RWPE2 (cell line): Measurements from ENCODE around the gene CWC25.

Experiments used
- ATAC-seq: fragments of 200-7000 bp; cut with Tn5 transposase; 3 replicates; pipeline ENCODE4 v1.9.1; 2021; ENCODE audit warnings: low read depth
- DNase-seq: peaks from one replicate; pipeline ENCODE4 v3.0.0-alpha.2; 2020; ENCODE audit warnings: low spot score
- H3K27ac ChIP-seq: fragments of 450-650 bp; 2 replicates; pipeline ENCODE4 v1.5.1; 2017; ENCODE audit warnings: mild to moderate bottlenecking; ENCODE audit not compliant: poor library complexity, severe bottlenecking
- H3K27me3 ChIP-seq: fragments of 250-450 bp; sonication (Bioruptor Pico); 2 replicates; pipeline ENCODE4 v1.5.1; 2021; ENCODE audit warnings: mild to moderate bottlenecking, moderate library complexity; ENCODE audit not compliant: insufficient read depth, poor library complexity, severe bottlenecking
- H3K36me3 ChIP-seq: fragments of 250-450 bp; sonication (Bioruptor Pico); 2 replicates; pipeline ENCODE4 v1.5.1; 2020; ENCODE audit warnings: low read depth, mild to moderate bottlenecking, moderate library complexity
- H3K4me1 ChIP-seq: fragments of 250-450 bp; sonication (Bioruptor Pico); 2 replicates; pipeline ENCODE4 v1.5.1; 2021; ENCODE audit warnings: mild to moderate bottlenecking, moderate library complexity; ENCODE audit not compliant: insufficient read depth, poor library complexity, severe bottlenecking
- H3K4me3 ChIP-seq: fragments of 250-450 bp; sonication (Bioruptor Pico); 2 replicates; pipeline ENCODE4 v1.5.1; 2021; ENCODE audit warnings: mild to moderate bottlenecking, moderate library complexity; ENCODE audit not compliant: severe bottlenecking
- H3K9me3 ChIP-seq: fragments of 250-450 bp; sonication (Bioruptor Pico); 2 replicates; pipeline ENCODE4 v1.5.1; 2021; ENCODE audit warnings: mild to moderate bottlenecking, moderate library complexity; ENCODE audit not compliant: severe bottlenecking
- TF ChIP-seq, protein P1 (sequence below): fragments of 450-650 bp; IDR thresholded peaks from one replicate; pipeline ENCODE4 v1.5.1; 2017; ENCODE audit warnings: mild to moderate bottlenecking, moderate library complexity; ENCODE audit not compliant: poor library complexity, severe bottlenecking

Gene CWC25

DNA sequence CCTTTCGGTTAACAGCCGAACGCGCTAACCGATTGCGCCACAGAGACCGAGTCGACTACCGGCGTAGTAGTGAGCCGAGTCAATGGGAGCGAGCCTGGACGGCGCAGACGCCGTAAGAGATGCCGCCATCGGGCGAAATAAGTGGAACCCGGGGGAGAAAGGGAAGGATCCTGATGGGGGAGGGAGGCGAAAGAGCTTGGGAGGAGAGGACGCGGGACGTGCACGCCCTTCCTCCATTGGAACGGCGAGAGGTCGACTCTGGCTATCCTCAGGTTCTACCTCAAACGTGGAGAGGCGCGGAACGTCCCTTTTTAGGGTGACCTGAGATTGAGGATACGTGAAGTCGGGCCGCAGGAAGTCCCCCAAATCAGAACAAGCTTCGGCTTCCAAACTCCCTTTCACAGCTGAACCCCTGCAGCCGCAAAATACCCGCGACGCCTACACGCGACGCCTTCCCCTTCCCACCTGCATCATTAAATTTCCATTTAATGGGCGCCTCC lies 73.3 kb downstream of the CWC25 start:
- peaks cover 31% of the 10 kb centered on the region for H3K36me3 ChIP-seq
- peak overlapping the region; percentile 84 for H3K27ac ChIP-seq
- H3K27me3 ChIP-seq: no peaks in the 10 kb centered on the region
- TF ChIP-seq, protein P1, sequence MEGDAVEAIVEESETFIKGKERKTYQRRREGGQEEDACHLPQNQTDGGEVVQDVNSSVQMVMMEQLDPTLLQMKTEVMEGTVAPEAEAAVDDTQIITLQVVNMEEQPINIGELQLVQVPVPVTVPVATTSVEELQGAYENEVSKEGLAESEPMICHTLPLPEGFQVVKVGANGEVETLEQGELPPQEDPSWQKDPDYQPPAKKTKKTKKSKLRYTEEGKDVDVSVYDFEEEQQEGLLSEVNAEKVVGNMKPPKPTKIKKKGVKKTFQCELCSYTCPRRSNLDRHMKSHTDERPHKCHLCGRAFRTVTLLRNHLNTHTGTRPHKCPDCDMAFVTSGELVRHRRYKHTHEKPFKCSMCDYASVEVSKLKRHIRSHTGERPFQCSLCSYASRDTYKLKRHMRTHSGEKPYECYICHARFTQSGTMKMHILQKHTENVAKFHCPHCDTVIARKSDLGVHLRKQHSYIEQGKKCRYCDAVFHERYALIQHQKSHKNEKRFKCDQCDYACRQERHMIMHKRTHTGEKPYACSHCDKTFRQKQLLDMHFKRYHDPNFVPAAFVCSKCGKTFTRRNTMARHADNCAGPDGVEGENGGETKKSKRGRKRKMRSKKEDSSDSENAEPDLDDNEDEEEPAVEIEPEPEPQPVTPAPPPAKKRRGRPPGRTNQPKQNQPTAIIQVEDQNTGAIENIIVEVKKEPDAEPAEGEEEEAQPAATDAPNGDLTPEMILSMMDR: no peak
- no peak for DNase-seq
- H3K4me1 ChIP-seq: no peaks in the 10 kb centered on the region
- H3K4me3 ChIP-seq: peak overlapping the region; percentile 84
- no peaks in the 10 kb centered on the region for H3K9me3 ChIP-seq
- ATAC-seq: peak; percentile 4; the same call in 2 of the 3 replicates

DNA sequence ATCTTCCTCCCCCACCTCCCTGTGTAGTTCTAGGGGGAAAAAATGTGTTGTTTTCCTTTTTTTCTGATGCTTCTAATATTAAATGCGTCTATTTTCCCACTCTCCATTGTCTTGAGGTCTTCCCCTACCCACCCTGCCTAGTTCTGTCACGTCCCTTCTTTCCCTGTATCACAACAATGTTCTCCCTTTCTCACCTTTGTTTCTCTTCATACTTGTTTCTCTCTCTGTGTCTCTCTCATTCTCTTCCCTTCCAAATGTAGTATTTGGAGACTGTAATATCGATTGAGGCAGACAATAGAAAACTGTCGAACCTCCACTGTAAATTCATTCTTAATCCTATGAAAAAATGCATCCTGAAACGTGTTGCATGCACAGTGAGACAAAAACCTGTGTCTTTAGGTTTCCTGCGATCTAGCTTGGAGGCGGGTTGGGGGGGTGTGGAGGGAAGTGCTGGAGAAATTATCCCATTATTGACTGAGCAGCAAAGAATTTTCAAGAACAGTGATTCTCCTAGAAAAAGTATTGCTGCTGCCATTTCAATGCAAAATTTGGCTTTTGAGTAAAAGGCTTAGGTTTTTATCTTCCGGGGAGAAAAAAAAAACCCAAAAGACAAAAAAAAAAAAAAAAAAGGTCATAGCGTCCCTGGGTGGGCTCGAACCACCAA lies 73.8 kb downstream of the CWC25 start:
- Histone ChIP-seq H3K36me3 (peaks cover 26% of the 10 kb centered on the region), H3K27ac (peak overlapping the region; percentile 84), H3K27me3 (no peaks in the 10 kb centered on the region), H3K4me1 (no peaks in the 10 kb centered on the region), H3K9me3 (no peaks in the 10 kb centered on the region), H3K4me3 (peak overlapping the region; percentile 84)
- ATAC-seq (no peak), DNase-seq (no peak)
- TF ChIP-seq, protein P1: no peak
